Measurements from ENCODE around the gene FXYD6.

FXYD6 gene

GRCh38 chr11:117911694-117912093, 35.2 kb upstream of the FXYD6 start:
- DNase-seq: no peak

GRCh38 chr11:117910941-117911655, 34.6 kb upstream of the FXYD6 start:
- no peak for DNase-seq

GRCh38 chr11:117910525-117910924, 34.1 kb upstream of the FXYD6 start:
- no peak for DNase-seq

- DNase-seq: no peak
Measured at GRCh38 chr11:117909611-117910382, 33.3 kb upstream of the FXYD6 start.

GRCh38 chr11:117908959-117909610, 32.6 kb upstream of the FXYD6 start:
- no peak for DNase-seq

GRCh38 chr11:117908109-117908895, 31.8 kb upstream of the FXYD6 start:
- no peak for DNase-seq

- peak; percentile 57 for DNase-seq
Measured at GRCh38 chr11:117907276-117908108, 31.0 kb upstream of the FXYD6 start.

- no peak for DNase-seq
Measured at GRCh38 chr11:117906710-117907109, 30.3 kb upstream of the FXYD6 start.

GRCh38 chr11:117906126-117906525, 29.7 kb upstream of the FXYD6 start:
- DNase-seq: no peak

- no peak for DNase-seq
Measured at GRCh38 chr11:117905524-117905923, 29.1 kb upstream of the FXYD6 start.

GRCh38 chr11:117903505-117904382, 27.3 kb upstream of the FXYD6 start:
- DNase-seq: no peak

GRCh38 chr11:117902001-117902845, 25.8 kb upstream of the FXYD6 start:
- DNase-seq: no peak

- no peak for DNase-seq
Measured at GRCh38 chr11:117901601-117902000, 25.1 kb upstream of the FXYD6 start.

- no peak for DNase-seq
Measured at GRCh38 chr11:117900720-117901440, 24.4 kb upstream of the FXYD6 start.

GRCh38 chr11:117900121-117900648, 23.7 kb upstream of the FXYD6 start:
- DNase-seq: no peak

GRCh38 chr11:117898059-117898458, 21.6 kb upstream of the FXYD6 start:
- DNase-seq: no peak

- DNase-seq: no peak
Measured at GRCh38 chr11:117892651-117893050, 16.2 kb upstream of the FXYD6 start.

GRCh38 chr11:117891362-117891761, 14.9 kb upstream of the FXYD6 start:
- no peak for DNase-seq

GRCh38 chr11:117888139-117888566, 11.7 kb upstream of the FXYD6 start:
- no peak for DNase-seq
